Renal cortical epithelial cell (primary cell): ENCODE measurements around the gene AMER3. TPM values are rescaled to one million over a fixed set of nuclear protein-coding genes. Genes with fewer than 3 reads are reported as not detected.

Experiments
- DNase-seq: peaks from one replicate; pipeline ENCODE4 v3.0.0-alpha.2; 2011; ENCODE audit warnings: low read depth
- total RNA-seq: library from RNA; depleted of rRNA; stranded (reverse); fragments of >200 nt; gene quantifications from 2 replicates; pipeline ENCODE4 v1.2.3, GENCODE V29; 2014

The AMER3 gene
- total RNA-seq, 1 donor from 2014 or later = not detected

DNA sequence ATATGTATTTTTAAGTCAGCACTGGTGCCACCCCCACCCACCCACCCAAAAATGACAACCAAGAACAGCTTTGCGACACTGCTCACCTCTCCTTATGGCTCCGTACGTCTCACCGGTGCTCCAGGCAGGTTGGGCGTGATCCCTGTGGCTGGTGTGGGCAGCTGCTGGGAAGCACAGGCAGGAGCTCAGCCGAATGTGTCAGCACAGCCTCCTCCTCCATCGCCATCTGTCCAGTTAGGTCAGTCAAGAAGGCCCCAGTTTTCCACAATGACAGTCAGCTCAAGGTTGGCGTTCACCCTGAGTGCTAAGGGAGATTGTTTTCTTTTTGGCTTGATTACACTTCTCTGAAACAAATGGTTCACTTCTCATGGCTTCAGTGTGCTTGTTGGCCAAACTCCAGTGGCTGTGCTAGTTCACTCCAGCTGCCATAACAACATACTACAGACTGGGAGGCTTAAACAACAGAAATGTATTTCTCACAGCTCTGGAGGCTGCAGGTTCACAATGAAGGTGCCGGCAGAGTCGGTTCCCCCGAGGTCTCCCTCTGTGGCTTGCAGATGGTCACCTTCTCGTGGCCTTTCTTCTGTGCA, 30.2 kb downstream of the AMER3 start:
- no peak for DNase-seq

DNA sequence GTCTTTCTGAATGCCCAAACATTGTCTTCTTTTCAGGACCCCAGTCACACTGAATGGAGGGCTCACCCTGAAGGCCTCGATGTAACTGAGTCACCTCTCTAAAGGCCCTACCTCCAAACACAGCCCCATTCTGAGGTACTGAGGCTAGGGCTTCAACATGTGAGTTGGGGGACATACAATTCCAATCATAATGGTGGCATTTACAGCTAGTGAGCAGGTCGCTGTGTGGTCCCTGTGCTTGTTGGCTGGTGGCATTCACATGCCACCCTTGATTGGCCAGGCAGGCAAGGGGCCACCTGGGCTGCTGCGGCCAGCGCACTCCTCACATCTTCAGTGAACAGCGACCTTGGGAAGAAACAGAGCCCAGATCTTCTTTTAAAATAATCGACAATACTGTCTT, 30.7 kb downstream of the AMER3 start:
- no peak for DNase-seq

DNA sequence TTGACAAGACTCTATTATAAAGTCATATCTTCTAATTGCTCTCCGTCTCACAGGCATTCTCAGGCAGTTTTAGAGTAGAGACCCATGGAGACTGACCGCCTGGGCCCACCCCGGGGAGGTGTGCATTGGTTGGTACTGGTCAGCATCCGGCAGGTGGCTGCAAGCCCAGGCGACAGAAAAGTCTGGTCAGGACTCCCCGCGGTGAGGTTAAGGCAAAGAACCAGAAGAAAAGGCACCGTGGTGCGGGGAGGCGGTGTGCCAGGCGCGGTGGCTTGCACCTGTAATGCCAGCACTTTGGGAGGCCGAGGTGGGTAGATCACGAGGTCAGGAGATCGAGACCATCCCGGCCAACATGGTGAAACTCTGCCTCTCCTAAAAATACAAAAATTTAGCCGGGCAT, 32.5 kb downstream of the AMER3 start:
- DNase-seq = no peak

GRCh38 chr2:130790312-130790711, 35.0 kb downstream of the AMER3 start:
- no peak for DNase-seq

DNA sequence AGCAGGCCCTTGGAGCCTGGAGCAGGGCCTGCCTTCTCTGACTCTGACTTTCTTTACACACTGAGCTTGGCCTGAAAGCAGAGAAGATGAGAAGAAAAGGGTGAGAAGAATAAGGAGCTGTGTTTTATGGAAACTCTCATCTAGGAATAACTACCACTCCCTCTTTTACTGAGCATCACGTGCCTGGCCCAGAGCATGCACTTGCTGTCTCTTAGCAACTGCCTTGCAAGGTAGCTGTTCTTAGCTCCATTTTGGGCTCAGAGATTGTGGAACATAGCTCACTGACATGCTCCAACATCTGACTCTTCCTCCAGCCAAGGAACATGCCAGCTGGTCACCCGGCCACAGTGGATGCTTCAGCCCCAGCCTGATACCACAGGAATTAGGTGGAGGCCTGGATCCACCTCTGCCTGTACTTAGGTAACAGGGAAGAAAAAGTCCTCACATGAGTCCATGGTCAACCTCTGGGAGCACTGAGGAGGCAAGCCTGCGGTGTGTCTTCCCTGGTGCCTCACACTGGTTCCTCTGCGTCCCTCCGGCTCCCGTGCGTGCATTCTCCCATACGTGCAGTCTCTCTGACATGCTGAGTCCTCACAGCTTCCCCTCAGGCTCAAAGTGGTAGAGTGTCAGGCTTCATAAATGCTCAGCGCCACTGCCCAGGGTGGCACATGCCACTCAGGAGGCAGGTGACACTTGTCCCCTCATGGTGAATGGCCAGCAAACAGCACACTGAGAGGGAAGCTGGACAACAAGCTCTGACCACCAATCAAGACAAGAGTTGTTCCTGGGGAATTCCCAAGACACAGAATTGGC, 35.7 kb downstream of the AMER3 start:
- no peak for DNase-seq

DNA sequence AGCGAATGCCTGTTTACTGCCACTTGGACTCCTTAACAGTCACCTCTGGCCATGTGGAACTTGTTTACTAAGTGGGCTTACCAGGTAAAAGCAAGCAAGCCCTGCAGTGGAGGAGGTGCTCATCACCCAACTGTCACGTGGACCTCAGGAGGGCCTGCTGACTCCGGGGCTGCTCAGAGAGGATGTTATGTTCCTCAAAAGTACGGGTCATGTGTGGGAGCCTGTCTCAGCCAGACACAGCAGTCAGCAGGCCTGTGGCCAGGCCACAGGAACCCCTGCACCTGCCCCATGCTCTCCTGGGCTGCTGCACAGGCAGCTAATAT, 36.2 kb downstream of the AMER3 start:
- DNase-seq = peak; percentile 15

DNA sequence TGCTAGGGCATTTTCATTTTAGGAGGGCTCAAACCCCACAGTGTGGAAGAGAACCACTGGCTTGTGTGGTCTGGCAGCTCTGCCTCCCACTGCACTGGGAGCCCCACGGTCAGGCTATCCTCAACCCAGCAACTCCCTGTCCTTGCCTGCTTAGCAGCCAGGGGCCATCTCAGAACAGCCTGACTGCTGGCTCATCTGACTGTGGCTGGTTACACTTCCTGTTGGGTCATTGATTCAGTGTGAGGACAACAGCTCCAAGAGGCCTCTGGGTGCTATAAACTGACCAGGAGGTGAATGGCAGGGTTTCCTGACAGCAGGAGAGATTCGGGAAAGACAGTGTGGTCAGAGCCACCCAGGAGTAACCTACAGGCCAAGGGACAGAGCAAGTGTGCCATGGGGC, 40.1 kb downstream of the AMER3 start:
- no peak for DNase-seq

- DNase-seq = no peak
Observed at GRCh38 chr2:130796290-130796689, 41.0 kb downstream of the AMER3 start.

DNA sequence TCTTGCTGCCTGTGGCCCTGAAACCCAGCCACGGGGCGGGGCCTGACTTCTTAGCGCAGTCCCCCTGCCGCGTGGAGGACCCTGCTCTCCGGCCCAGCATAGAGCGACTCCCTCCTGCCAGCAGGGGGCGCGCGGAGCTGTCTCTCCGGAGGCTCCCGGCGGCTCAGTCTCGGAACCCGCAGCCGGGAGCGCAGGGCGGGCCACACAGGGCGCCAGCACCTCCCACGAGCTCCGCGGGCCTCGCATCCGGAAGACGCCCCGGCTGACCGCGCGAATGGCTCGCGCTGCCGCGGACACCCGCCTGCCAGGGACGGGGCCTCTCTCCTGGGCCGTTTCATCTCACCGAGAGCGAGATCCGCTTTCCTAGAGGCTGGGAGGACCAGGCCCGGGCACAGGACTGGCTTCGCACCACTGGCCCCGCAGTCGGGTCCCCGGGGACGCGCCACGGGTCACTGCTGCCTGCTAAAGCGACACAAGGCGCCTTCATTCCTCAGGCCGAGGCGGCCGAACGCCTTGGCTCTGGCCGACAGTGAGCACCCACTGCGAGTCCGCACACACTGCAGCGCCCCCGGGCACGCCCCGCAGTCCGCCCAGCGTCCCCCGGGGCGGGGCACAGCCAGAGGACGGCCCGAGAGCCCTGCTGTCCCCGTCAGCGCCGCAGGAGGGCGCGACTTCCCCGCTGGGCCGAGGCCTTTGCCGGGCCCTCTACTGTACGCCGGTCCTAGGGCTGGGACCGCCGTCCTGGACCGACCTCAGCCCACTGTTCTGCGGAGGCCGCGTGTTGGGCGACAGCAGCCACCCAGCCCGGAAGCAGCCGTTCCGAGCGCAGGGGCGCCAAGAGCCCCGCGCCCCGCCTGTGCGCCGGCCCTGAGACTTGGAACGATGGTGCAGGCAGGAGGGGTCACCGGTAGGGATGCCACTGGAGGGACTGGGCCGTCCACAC, 42.4 kb downstream of the AMER3 start:
- DNase-seq = peak; percentile 35

DNA sequence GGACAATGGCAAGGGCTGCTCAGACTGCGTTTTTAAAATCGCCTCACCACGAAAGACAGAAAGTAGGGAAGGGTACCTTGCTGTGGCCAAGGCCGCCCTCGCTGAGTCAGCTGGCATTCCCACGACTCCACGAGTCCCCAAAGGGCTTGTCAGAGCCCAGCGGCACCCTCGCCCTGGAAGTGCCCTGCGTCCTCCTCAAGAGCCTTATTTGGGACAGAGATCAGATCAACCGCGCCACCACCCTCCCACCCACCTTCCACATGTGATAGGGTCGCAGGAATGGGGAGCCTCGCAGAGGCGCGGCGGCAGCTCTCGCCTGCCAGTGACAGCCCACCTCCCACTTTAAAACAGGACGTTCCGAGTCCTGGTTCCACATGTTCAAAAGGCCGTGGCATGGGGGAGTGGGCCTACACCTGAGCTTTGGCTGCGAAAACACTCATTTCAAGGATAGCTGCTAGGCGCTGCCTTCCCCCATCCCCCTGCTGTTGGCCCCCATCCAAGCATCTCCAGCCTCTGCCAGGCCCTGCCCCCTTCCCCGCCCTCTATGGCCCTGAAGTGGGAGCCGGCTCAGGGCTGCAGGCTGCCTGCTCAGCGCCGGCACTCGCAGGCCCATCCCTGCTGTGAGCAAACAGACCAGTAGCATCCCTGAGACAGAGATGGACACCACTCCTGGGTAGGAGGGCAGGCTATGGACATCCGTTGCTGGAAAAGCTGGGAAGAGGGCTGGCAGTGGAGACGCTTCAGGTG, 43.3 kb downstream of the AMER3 start:
- no peak for DNase-seq

GRCh38 chr2:130799295-130799694, 44.0 kb downstream of the AMER3 start:
- no peak for DNase-seq

GRCh38 chr2:130805613-130806012, 50.3 kb downstream of the AMER3 start:
- DNase-seq = no peak

- DNase-seq = no peak
Observed at GRCh38 chr2:130806370-130806769, 51.0 kb downstream of the AMER3 start.

GRCh38 chr2:130807659-130808385, 52.5 kb downstream of the AMER3 start:
- peak; percentile 49 for DNase-seq

- peak; percentile 60 for DNase-seq
Observed at GRCh38 chr2:130808482-130809268, 53.3 kb downstream of the AMER3 start.

DNA sequence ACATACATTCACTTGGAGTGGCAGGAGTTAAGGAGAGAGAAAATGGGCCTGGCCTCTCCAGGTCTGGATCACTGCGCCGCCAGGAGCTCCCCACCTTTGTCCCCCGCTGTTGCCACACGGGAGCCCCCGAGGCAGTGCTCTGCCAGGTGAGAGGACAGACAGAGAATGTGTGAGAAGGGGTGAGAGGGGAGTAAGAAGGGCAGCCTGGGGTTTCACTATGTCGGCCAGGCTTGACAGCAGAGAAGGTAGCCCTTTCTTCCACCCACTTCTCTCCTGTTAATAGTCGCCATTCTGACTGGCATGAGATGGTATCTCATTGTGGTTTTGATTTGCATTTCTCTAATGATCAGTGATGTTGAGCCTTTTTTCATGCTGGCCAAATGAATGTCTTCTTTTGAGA, 55.1 kb downstream of the AMER3 start:
- no peak for DNase-seq

- DNase-seq = no peak
Observed at GRCh38 chr2:130813722-130814121, 58.4 kb downstream of the AMER3 start.

DNA sequence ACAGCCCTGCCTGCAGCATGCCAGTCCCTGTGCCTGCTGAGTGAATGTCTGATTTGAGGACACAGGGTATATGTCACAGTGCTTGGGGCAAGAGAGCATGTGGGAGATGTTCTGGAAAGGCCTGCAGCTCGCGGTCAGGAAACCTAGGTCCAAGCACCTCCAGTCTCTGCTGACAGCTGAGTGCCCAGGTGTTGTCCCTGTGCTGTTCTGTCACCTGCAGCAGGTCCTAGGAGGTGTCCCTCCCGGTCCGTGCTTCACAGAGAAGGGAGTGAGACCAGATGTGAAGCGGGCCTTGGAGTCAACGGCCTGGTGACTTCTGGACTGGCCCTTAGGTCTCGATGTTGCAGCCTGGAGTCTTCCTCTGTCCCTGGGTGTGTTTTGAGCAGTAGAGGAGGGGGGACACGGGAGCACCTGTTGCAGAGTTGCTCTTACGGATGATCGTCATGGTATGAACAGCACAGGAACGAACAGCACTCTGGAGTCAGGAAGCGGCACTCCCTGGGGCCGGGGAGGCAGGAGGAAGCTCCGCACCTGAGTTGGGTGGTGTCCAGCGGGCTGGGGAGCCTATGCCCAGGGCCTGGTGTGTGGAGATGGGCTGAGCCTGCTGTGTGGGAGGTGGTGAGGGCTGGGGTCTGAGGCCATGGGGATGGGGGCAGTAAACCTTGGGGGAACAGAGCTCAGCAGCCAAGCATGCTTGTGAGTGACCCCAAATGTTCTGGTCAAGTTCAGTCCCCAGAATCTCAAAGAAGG, 59.8 kb downstream of the AMER3 start:
- DNase-seq = no peak
